HEK293 (cell line): ENCODE measurements around the gene RIN1.
A peak's percentile ranks its signal among the peaks of the same experiment; 100 is the strongest.

Source experiments
- EGR2 ChIP-seq: fragments of 450-650 bp; formaldehyde crosslinking; IDR thresholded peaks from 2 replicates; pipeline ENCODE4 v1.5.1; 2016; ENCODE audit warnings: low read depth, missing biosample characterization, missing genetic modification characterization
- FEZF1 ChIP-seq: fragments of 450-650 bp; formaldehyde crosslinking; IDR thresholded peaks from 2 replicates; pipeline ENCODE4 v1.5.1; 2016; ENCODE audit warnings: missing biosample characterization, missing genetic modification characterization
- IKZF3 ChIP-seq: fragments of 450-650 bp; IDR thresholded peaks from 2 replicates; pipeline ENCODE4 v1.5.0; 2018; ENCODE audit warnings: missing biosample characterization, mild to moderate bottlenecking, missing genetic modification characterization, moderate library complexity
- KLF7 ChIP-seq: fragments of 450-650 bp; formaldehyde crosslinking; IDR thresholded peaks from 2 replicates; pipeline ENCODE4 v1.5.1; 2016; ENCODE audit warnings: missing biosample characterization, missing genetic modification characterization, borderline replicate concordance
- KLF8 ChIP-seq: fragments of 450-650 bp; formaldehyde crosslinking; IDR thresholded peaks from 2 replicates; pipeline ENCODE4 v1.5.1; 2016; ENCODE audit warnings: missing biosample characterization, missing genetic modification characterization
- PRDM1 ChIP-seq: fragments of 450-650 bp; formaldehyde crosslinking; IDR thresholded peaks from 2 replicates; pipeline ENCODE4; 2016; ENCODE audit warnings: missing biosample characterization, missing genetic modification characterization
- REST ChIP-seq: fragments of 450-650 bp; formaldehyde crosslinking; IDR thresholded peaks from 2 replicates; pipeline ENCODE4 v1.5.1; 2016; ENCODE audit warnings: missing biosample characterization, missing genetic modification characterization
- SALL2 ChIP-seq: fragments of 450-650 bp; formaldehyde crosslinking; IDR thresholded peaks from 2 replicates; pipeline ENCODE4 v1.5.0; 2017; ENCODE audit warnings: missing biosample characterization, mild to moderate bottlenecking, missing genetic modification characterization, borderline replicate concordance
- SCRT2 ChIP-seq: fragments of 450-650 bp; formaldehyde crosslinking; IDR thresholded peaks from 2 replicates; pipeline ENCODE4 v1.5.1; 2016; ENCODE audit warnings: missing biosample characterization, missing genetic modification characterization
- TCF7L2 ChIP-seq: IDR thresholded peaks from 2 replicates; pipeline ENCODE4 v1.6.1; 2011; ENCODE audit warnings: low read depth, mild to moderate bottlenecking, inconsistent platforms, low read length, moderate library complexity, borderline replicate concordance
- TSHZ1 ChIP-seq: fragments of 450-650 bp; formaldehyde crosslinking; IDR thresholded peaks from 2 replicates; pipeline ENCODE4 v1.5.1; 2016; ENCODE audit warnings: missing biosample characterization, missing genetic modification characterization, borderline replicate concordance
- ZFHX2 ChIP-seq: fragments of 450-650 bp; formaldehyde crosslinking; conservative IDR thresholded peaks from 2 replicates; pipeline ENCODE4 v1.5.1; 2016; ENCODE audit warnings: missing biosample characterization, missing genetic modification characterization
- ZNF121 ChIP-seq: fragments of 450-650 bp; formaldehyde crosslinking; IDR thresholded peaks from 2 replicates; pipeline ENCODE4 v1.5.1; 2016; ENCODE audit warnings: missing biosample characterization, missing genetic modification characterization
- ZNF133 ChIP-seq: fragments of 450-650 bp; formaldehyde crosslinking; IDR thresholded peaks from 2 replicates; pipeline ENCODE4 v1.5.1; 2016; ENCODE audit warnings: missing biosample characterization, missing genetic modification characterization
- ZNF140 ChIP-seq: fragments of 450-650 bp; formaldehyde crosslinking; IDR thresholded peaks from 2 replicates; pipeline ENCODE4 v1.5.1; 2016; ENCODE audit warnings: missing biosample characterization, missing genetic modification characterization
- ZNF169 ChIP-seq: fragments of 450-650 bp; formaldehyde crosslinking; IDR thresholded peaks from 2 replicates; pipeline ENCODE4 v1.5.1; 2016; ENCODE audit warnings: missing biosample characterization, missing genetic modification characterization
- ZNF223 ChIP-seq: fragments of 450-650 bp; formaldehyde crosslinking; IDR thresholded peaks from 2 replicates; pipeline ENCODE4 v1.5.1; 2016; ENCODE audit warnings: missing biosample characterization, missing genetic modification characterization
- ZNF266 ChIP-seq: fragments of 450-650 bp; formaldehyde crosslinking; IDR thresholded peaks from 2 replicates; pipeline ENCODE4 v1.5.1; 2016; ENCODE audit warnings: missing biosample characterization, missing genetic modification characterization, low read depth
- ZNF292 ChIP-seq: fragments of 450-650 bp; formaldehyde crosslinking; IDR thresholded peaks from 2 replicates; pipeline ENCODE4 v1.5.1; 2016; ENCODE audit warnings: low read depth, missing biosample characterization, missing genetic modification characterization, borderline replicate concordance
- ZNF391 ChIP-seq: fragments of 450-650 bp; formaldehyde crosslinking; IDR thresholded peaks from 2 replicates; pipeline ENCODE4 v1.5.1; 2016; ENCODE audit warnings: low read depth, missing biosample characterization, missing genetic modification characterization, borderline replicate concordance
- ZNF426 ChIP-seq: fragments of 450-650 bp; formaldehyde crosslinking; IDR thresholded peaks from 2 replicates; pipeline ENCODE4 v1.5.1; 2017; ENCODE audit warnings: missing biosample characterization, missing genetic modification characterization, mild to moderate bottlenecking, inconsistent platforms, moderate library complexity
- ZNF529 ChIP-seq: fragments of 450-650 bp; formaldehyde crosslinking; IDR thresholded peaks from 2 replicates; pipeline ENCODE4 v1.5.1; 2017; ENCODE audit warnings: missing genetic modification characterization, missing biosample characterization; ENCODE audit not compliant: insufficient replicate concordance
- ZNF571 ChIP-seq: fragments of 450-650 bp; formaldehyde crosslinking; IDR thresholded peaks from 2 replicates; pipeline ENCODE4 v1.5.0; 2017; ENCODE audit warnings: missing biosample characterization, missing genetic modification characterization
- ZNF664 ChIP-seq: fragments of 450-650 bp; formaldehyde crosslinking; IDR thresholded peaks from 2 replicates; pipeline ENCODE4 v1.5.1; 2016; ENCODE audit warnings: missing biosample characterization, missing genetic modification characterization
- ZNF768 ChIP-seq: fragments of 450-650 bp; formaldehyde crosslinking; IDR thresholded peaks from 2 replicates; pipeline ENCODE4 v1.5.1; 2018; ENCODE audit warnings: missing biosample characterization, mild to moderate bottlenecking, missing genetic modification characterization
- ZSCAN23 ChIP-seq: fragments of 450-650 bp; formaldehyde crosslinking; IDR thresholded peaks from 2 replicates; pipeline ENCODE4 v1.5.1; 2016; ENCODE audit warnings: missing biosample characterization, missing genetic modification characterization
- TF ChIP-seq, protein P1 (sequence below): fragments of 450-650 bp; formaldehyde crosslinking; IDR thresholded peaks from 2 replicates; pipeline ENCODE4 v1.5.1; 2016; ENCODE audit warnings: missing biosample characterization, missing genetic modification characterization
- TF ChIP-seq, protein P2 (sequence below): fragments of 450-650 bp; formaldehyde crosslinking; IDR thresholded peaks from 2 replicates; pipeline ENCODE4 v1.5.1; 2016; ENCODE audit warnings: missing biosample characterization, missing genetic modification characterization
- TF ChIP-seq, protein P3 (sequence below): fragments of 450-650 bp; formaldehyde crosslinking; IDR thresholded peaks from 2 replicates; pipeline ENCODE4 v1.5.1; 2016; ENCODE audit warnings: missing biosample characterization, missing genetic modification characterization

The RIN1 gene

DNA sequence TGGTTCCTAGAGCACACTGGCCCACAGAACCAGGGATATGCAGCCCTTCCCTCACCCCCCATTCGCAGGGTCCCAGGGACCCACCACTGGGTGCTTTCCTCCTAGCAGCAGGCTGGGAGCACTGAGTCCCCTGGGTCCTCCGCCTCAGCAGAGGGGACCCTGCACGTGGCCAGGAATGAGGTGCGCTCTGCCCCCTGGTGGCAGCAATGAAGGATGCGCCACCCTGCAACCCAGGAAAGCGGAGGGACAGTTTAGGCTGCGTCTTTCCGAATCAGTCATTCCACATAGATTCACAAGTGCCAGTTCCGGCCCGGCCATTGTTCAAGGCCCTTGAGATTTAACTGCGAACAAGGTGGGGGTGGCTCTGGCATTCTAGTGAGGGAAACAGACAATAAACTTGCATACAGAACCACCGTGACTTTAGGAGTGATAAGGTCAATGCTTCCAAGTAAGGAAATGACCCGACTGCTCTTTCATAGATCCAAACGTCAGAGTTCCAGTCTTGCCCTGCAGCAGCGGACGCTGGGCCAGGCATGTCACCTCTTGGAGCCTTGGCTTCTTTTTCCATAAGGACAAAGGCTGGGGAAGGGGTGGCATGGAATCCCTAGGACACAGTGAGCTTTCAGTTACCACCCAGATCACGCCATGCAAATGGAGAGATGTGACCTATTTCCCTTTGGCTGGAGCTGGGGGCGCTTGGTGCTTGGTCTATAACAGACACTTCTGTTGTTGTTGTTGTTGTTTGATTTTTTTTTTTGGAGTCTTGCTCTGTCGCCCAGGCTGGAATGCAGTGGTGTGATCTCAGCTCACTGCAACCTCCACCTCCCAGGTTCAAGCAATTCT, 7.7 kb downstream of the RIN1 start (continued):
- no peak for TF ChIP-seq TSHZ1
- TF ChIP-seq ZNF140 (tag by site-specific recombination), result no peak
- TF ChIP-seq, protein P1, sequence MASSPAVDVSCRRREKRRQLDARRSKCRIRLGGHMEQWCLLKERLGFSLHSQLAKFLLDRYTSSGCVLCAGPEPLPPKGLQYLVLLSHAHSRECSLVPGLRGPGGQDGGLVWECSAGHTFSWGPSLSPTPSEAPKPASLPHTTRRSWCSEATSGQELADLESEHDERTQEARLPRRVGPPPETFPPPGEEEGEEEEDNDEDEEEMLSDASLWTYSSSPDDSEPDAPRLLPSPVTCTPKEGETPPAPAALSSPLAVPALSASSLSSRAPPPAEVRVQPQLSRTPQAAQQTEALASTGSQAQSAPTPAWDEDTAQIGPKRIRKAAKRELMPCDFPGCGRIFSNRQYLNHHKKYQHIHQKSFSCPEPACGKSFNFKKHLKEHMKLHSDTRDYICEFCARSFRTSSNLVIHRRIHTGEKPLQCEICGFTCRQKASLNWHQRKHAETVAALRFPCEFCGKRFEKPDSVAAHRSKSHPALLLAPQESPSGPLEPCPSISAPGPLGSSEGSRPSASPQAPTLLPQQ, result peak; percentile 47; the same call in 1 of the 2 replicates
- TF ChIP-seq SCRT2 (tag by site-specific recombination), result no peak
- TF ChIP-seq ZNF391 (tag by site-specific recombination), result no peak
- no peak for TF ChIP-seq ZNF768 (tag by site-specific recombination)
- TF ChIP-seq, protein P2, sequence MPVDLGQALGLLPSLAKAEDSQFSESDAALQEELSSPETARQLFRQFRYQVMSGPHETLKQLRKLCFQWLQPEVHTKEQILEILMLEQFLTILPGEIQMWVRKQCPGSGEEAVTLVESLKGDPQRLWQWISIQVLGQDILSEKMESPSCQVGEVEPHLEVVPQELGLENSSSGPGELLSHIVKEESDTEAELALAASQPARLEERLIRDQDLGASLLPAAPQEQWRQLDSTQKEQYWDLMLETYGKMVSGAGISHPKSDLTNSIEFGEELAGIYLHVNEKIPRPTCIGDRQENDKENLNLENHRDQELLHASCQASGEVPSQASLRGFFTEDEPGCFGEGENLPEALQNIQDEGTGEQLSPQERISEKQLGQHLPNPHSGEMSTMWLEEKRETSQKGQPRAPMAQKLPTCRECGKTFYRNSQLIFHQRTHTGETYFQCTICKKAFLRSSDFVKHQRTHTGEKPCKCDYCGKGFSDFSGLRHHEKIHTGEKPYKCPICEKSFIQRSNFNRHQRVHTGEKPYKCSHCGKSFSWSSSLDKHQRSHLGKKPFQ (tag by site-specific recombination), result no peak
- no peak for TF ChIP-seq ZNF169 (tag by site-specific recombination)
- no peak for TF ChIP-seq ZFHX2
- TF ChIP-seq KLF8 (tag by site-specific recombination), result no peak; the same call in 1 of the 2 replicates
- no peak for TF ChIP-seq ZNF292 (tag by site-specific recombination)
- TF ChIP-seq ZNF529 (tag by site-specific recombination), result no peak
- TF ChIP-seq KLF7 (tag by site-specific recombination), result no peak
- no peak for TF ChIP-seq ZNF426 (tag by site-specific recombination)
- TF ChIP-seq FEZF1 (tag by site-specific recombination), result no peak
- peak; percentile 29; the same call in 1 of the 2 replicates for TF ChIP-seq IKZF3 (tag by site-specific recombination)
- TF ChIP-seq ZNF664, result no peak
- TF ChIP-seq PRDM1, result no peak
- TF ChIP-seq ZNF133 (tag by site-specific recombination), result no peak
- TF ChIP-seq REST, result no peak
- TF ChIP-seq, protein P3, sequence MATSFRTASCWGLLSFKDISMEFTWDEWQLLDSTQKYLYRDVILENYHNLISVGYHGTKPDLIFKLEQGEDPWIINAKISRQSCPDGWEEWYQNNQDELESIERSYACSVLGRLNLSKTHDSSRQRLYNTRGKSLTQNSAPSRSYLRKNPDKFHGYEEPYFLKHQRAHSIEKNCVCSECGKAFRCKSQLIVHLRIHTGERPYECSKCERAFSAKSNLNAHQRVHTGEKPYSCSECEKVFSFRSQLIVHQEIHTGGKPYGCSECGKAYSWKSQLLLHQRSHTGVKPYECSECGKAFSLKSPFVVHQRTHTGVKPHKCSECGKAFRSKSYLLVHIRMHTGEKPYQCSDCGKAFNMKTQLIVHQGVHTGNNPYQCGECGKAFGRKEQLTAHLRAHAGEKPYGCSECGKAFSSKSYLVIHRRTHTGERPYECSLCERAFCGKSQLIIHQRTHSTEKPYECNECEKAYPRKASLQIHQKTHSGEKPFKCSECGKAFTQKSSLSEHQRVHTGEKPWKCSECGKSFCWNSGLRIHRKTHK (tag by site-specific recombination), result no peak
- no peak for TF ChIP-seq ZNF571 (tag by site-specific recombination)
- TF ChIP-seq SALL2, result no peak
- TF ChIP-seq ZNF223 (tag by site-specific recombination), result no peak
- no peak for TF ChIP-seq ZSCAN23
- TF ChIP-seq ZNF121, result no peak
- TF ChIP-seq TCF7L2, result no peak
- TF ChIP-seq EGR2 (tag by site-specific recombination), result no peak
- no peak for TF ChIP-seq ZNF266 (tag by site-specific recombination)
